Neural progenitor cell (in vitro differentiated cells): Measurements from ENCODE around the gene ANKRD62. TPM values are rescaled to one million over a fixed set of nuclear protein-coding genes. Genes with fewer than 3 reads are reported as not detected.
"Not testable (repeated sequence)": the region's sequence is repeated elsewhere in the genome, so short reads cannot be mapped to it uniquely, and the experiment has no call there.

Experiments used
- DNase-seq: peaks from one replicate; pipeline ENCODE4 v3.0.0-alpha.2; 2016; ENCODE audit warnings: low spot score
- H2AFZ ChIP-seq: fragments of 200-600 bp; sonication (generic); replicated peaks from 2 replicates; pipeline ENCODE4 v1.6.1; 2016; ENCODE audit warnings: antibody characterized with exemption
- H3F3A ChIP-seq: fragments of 200-600 bp; sonication (generic); 2 replicates; pipeline ENCODE4 v1.6.1; 2016; ENCODE audit warnings: antibody characterized with exemption, low read depth
- H3K27ac ChIP-seq: fragments of 200-600 bp; sonication (generic); 2 replicates; pipeline ENCODE4 v1.5.1; 2016; ENCODE audit warnings: mild to moderate bottlenecking
- H3K27me3 ChIP-seq: fragments of 200-600 bp; sonication (generic); 2 replicates; pipeline ENCODE4 v1.6.1; 2016; ENCODE audit warnings: mild to moderate bottlenecking, moderate library complexity
- H3K36me3 ChIP-seq: fragments of 200-600 bp; sonication (generic); 2 replicates; pipeline ENCODE4 v1.5.1; 2016
- H3K4me1 ChIP-seq: fragments of 200-600 bp; sonication (generic); 2 replicates; pipeline ENCODE4 v1.6.1; 2016; ENCODE audit warnings: mixed run types
- H3K4me2 ChIP-seq: fragments of 200-600 bp; sonication (generic); 2 replicates; pipeline ENCODE4 v1.6.1; 2016
- H3K4me3 ChIP-seq: fragments of 200-600 bp; sonication (generic); 2 replicates; pipeline ENCODE4 v1.5.1; 2016
- H3K79me2 ChIP-seq: fragments of 200-600 bp; sonication (generic); 2 replicates; pipeline ENCODE4 v1.6.1; 2016; ENCODE audit warnings: low read depth
- H3K9ac ChIP-seq: fragments of 200-600 bp; sonication (generic); 2 replicates; pipeline ENCODE4 v1.6.1; 2016
- H3K9me3 ChIP-seq: fragments of 200-600 bp; sonication (generic); 2 replicates; pipeline ENCODE4 v1.5.1; 2016; ENCODE audit warnings: low read depth
- H4K20me1 ChIP-seq: fragments of 200-600 bp; sonication (generic); 2 replicates; pipeline ENCODE4 v1.6.1; 2016; ENCODE audit warnings: low read depth
- H3K27ac Mint-ChIP-seq: 3 replicates; pipeline ENCODE4 v1.8.0; 2021; ENCODE audit warnings: mixed read lengths
- H3K27me3 Mint-ChIP-seq: 2 replicates; pipeline ENCODE4 v1.8.0; 2022; ENCODE audit warnings: low read depth, mild to moderate bottlenecking, inconsistent platforms, moderate library complexity, mixed read lengths; ENCODE audit not compliant: insufficient read depth
- H3K36me3 Mint-ChIP-seq: 3 replicates; pipeline ENCODE4 v1.8.0; 2021; ENCODE audit warnings: mixed read lengths
- H3K4me1 Mint-ChIP-seq: 3 replicates; pipeline ENCODE4 v1.8.0; 2021; ENCODE audit warnings: mixed read lengths
- H3K4me3 Mint-ChIP-seq: 3 replicates; pipeline ENCODE4 v1.8.0; 2021; ENCODE audit warnings: mild to moderate bottlenecking, moderate library complexity, mixed read lengths
- H3K9me3 Mint-ChIP-seq: 3 replicates; pipeline ENCODE4 v1.8.0; 2020; ENCODE audit warnings: mixed read lengths
- EZH2 ChIP-seq: fragments of 200-600 bp; sonication (generic); IDR thresholded peaks from 2 replicates; pipeline ENCODE4 v1.6.1; 2017; ENCODE audit warnings: antibody characterized with exemption, mild to moderate bottlenecking, moderate library complexity
- EZH2phosphoT487 ChIP-seq: fragments of 200-600 bp; sonication (generic); IDR thresholded peaks from 2 replicates; pipeline ENCODE4 v1.6.1; 2017; ENCODE audit warnings: antibody characterized with exemption
- total RNA-seq: library from RNA; depleted of rRNA; stranded (reverse); fragments of >200 nt; gene quantifications from 2 replicates; pipeline ENCODE4 v1.2.3, GENCODE V29; 2015; ENCODE audit warnings: low replicate concordance
- TF ChIP-seq, protein P1 (sequence below): fragments of 200-600 bp; sonication (generic); IDR thresholded peaks from 2 replicates; pipeline ENCODE4 v1.5.1; 2017; ENCODE audit warnings: antibody characterized with exemption, mild to moderate bottlenecking

Gene ANKRD62
- total RNA-seq, 1 donor from 2014 or later = not detected

GRCh38 chr18:12113999-12114646 lies 20.5 kb downstream of the ANKRD62 start:
- no peaks in the 10 kb centered on the region for H3K9me3 Mint-ChIP-seq
- no peaks in the 10 kb centered on the region for H3K36me3 ChIP-seq
- TF ChIP-seq, protein P1, sequence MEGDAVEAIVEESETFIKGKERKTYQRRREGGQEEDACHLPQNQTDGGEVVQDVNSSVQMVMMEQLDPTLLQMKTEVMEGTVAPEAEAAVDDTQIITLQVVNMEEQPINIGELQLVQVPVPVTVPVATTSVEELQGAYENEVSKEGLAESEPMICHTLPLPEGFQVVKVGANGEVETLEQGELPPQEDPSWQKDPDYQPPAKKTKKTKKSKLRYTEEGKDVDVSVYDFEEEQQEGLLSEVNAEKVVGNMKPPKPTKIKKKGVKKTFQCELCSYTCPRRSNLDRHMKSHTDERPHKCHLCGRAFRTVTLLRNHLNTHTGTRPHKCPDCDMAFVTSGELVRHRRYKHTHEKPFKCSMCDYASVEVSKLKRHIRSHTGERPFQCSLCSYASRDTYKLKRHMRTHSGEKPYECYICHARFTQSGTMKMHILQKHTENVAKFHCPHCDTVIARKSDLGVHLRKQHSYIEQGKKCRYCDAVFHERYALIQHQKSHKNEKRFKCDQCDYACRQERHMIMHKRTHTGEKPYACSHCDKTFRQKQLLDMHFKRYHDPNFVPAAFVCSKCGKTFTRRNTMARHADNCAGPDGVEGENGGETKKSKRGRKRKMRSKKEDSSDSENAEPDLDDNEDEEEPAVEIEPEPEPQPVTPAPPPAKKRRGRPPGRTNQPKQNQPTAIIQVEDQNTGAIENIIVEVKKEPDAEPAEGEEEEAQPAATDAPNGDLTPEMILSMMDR = no peak
- TF ChIP-seq EZH2phosphoT487 (no peak), EZH2 (no peak)
- no peak overlapping the region for H3K4me3 Mint-ChIP-seq
- no peaks in the 10 kb centered on the region for H3K36me3 Mint-ChIP-seq
- no peaks in the 10 kb centered on the region for H3F3A ChIP-seq
- H3K4me2 ChIP-seq = no peak overlapping the region
- no peak for DNase-seq
- H3K27me3 Mint-ChIP-seq = no peaks in the 10 kb centered on the region
- H3K79me2 ChIP-seq = no peaks in the 10 kb centered on the region
- no peak overlapping the region for H2AFZ ChIP-seq
- H3K27ac ChIP-seq = no peak overlapping the region
- H3K9ac ChIP-seq = no peak overlapping the region
- H3K4me1 Mint-ChIP-seq = no peaks in the 10 kb centered on the region
- no peak overlapping the region for H3K27ac Mint-ChIP-seq
- no peaks in the 10 kb centered on the region for H3K4me1 ChIP-seq
- H3K9me3 ChIP-seq = no peaks in the 10 kb centered on the region
- no peaks in the 10 kb centered on the region for H4K20me1 ChIP-seq
- H3K27me3 ChIP-seq = peaks cover 9% of the 10 kb centered on the region
- H3K4me3 ChIP-seq = no peak overlapping the region

- no peaks in the 10 kb centered on the region for H3K79me2 ChIP-seq
- H3K4me3 ChIP-seq = no peak overlapping the region
- no peak overlapping the region for H3K27ac Mint-ChIP-seq
- no peak overlapping the region for H3K27ac ChIP-seq
- TF ChIP-seq EZH2 (no peak), EZH2phosphoT487 (no peak)
- TF ChIP-seq, protein P1 = no peak
- no peaks in the 10 kb centered on the region for H3K9me3 ChIP-seq
- H3K4me1 Mint-ChIP-seq = no peaks in the 10 kb centered on the region
- H3K4me2 ChIP-seq = no peak overlapping the region
- H4K20me1 ChIP-seq = no peaks in the 10 kb centered on the region
- no peaks in the 10 kb centered on the region for H3K9me3 Mint-ChIP-seq
- H3K4me3 Mint-ChIP-seq = no peak overlapping the region
- peaks cover 9% of the 10 kb centered on the region for H3K27me3 ChIP-seq
- no peak for DNase-seq
- H3K36me3 ChIP-seq = no peaks in the 10 kb centered on the region
- no peaks in the 10 kb centered on the region for H3F3A ChIP-seq
- no peaks in the 10 kb centered on the region for H3K36me3 Mint-ChIP-seq
- no peak overlapping the region for H2AFZ ChIP-seq
- H3K27me3 Mint-ChIP-seq = no peaks in the 10 kb centered on the region
- peaks cover 5% of the 10 kb centered on the region for H3K4me1 ChIP-seq
- H3K9ac ChIP-seq = no peak overlapping the region
Measured at GRCh38 chr18:12119358-12119757, 25.7 kb downstream of the ANKRD62 start.

DNA sequence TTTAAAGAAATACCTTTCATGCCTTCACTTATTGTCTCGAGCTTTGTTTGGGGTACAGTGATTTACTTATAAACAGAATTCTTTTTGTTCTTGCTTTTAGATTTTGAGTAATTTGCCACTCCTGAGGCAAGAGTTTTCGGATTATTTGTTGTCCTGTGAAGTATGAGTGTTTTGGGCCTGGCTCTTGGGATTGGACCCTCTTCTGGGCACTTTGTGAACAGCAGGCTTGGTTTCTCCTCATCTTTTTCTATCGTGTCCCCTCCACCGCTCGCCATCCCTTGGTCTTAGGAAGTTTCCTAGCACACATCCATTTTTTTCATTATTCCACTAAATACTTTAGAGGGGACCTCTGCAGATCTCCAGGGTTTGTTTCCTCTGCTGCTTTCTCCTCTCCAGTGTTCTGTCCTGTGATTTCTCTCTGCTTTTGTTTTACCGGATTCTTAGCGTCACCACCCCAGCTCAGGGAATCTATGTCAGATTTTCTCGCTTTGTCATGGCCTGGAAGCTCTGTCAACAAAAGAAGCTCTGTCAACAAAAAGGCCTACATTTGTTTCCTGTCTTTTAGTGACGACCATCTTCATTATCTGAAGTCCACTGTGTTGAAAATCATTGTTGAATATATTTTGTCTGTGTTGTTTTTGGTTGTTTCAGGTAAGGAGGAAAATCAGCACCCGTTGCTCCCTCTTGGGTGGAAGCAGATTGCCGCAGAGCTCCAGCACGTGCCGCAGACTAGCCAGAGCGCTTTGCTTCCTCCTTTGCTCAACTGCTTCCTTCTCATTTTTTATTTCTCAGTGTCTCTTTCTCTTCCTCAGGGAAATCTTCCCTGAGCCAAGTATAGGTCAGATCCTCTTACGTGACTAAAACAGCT lies 27.8 kb downstream of the ANKRD62 start:
- TF ChIP-seq, protein P1 = peak; percentile 55
- no peak for TF ChIP-seq EZH2phosphoT487
- H3K4me1 Mint-ChIP-seq = no peaks in the 10 kb centered on the region
- H3K27me3 Mint-ChIP-seq = no peaks in the 10 kb centered on the region
- no peak overlapping the region for H3K27ac ChIP-seq
- no peaks in the 10 kb centered on the region for H3F3A ChIP-seq
- H4K20me1 ChIP-seq = no peaks in the 10 kb centered on the region
- H3K4me3 ChIP-seq = peak overlapping the region; percentile 29
- no peaks in the 10 kb centered on the region for H3K9me3 Mint-ChIP-seq
- no peak overlapping the region for H3K27ac Mint-ChIP-seq
- H3K4me2 ChIP-seq = peak overlapping the region; percentile 61
- no peaks in the 10 kb centered on the region for H3K9me3 ChIP-seq
- peak; percentile 64 for DNase-seq
- H3K36me3 ChIP-seq = no peaks in the 10 kb centered on the region
- H2AFZ ChIP-seq = peak overlapping the region; percentile 78
- no peaks in the 10 kb centered on the region for H3K27me3 ChIP-seq
- H3K36me3 Mint-ChIP-seq = no peaks in the 10 kb centered on the region
- no peak overlapping the region for H3K9ac ChIP-seq
- no peaks in the 10 kb centered on the region for H3K79me2 ChIP-seq
- H3K4me3 Mint-ChIP-seq = no peak overlapping the region
- H3K4me1 ChIP-seq = peaks cover 5% of the 10 kb centered on the region

DNA sequence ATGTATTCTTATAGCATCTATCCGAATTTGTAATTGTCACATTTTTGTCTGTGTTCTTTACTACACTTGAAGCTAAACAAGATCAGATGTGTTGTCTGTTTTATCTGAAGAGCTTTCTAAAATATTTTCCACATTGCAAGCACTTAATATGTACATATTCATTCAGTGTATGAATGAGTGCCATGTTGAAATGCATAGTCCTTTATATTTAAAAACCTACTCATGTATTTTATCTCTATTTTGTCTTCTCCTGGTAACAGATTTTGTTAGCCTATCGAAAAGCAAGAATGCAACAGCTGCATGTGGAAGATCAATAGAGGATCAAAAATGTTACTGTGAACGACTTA lies 28.4 kb downstream of the ANKRD62 start:
- not testable (repeated sequence) for H3K27me3 ChIP-seq, H3K9ac ChIP-seq, H3K9me3 Mint-ChIP-seq, H3K27ac Mint-ChIP-seq, H3K36me3 ChIP-seq, H3K4me2 ChIP-seq, H3K27ac ChIP-seq, H3K27me3 Mint-ChIP-seq, H3K79me2 ChIP-seq, H3F3A ChIP-seq, H3K4me3 Mint-ChIP-seq, H3K36me3 Mint-ChIP-seq, H3K4me1 ChIP-seq, DNase-seq, H3K4me3 ChIP-seq, H3K4me1 Mint-ChIP-seq, H3K9me3 ChIP-seq, H4K20me1 ChIP-seq
- H2AFZ ChIP-seq = peak overlapping the region; percentile 78

GRCh38 chr18:12127647-12128046 lies 34.0 kb downstream of the ANKRD62 start:
- not testable (repeated sequence) for H3K79me2 ChIP-seq, H3K27ac ChIP-seq, DNase-seq, H3K9ac ChIP-seq, H3K27me3 ChIP-seq, H3K36me3 ChIP-seq, H3K27ac Mint-ChIP-seq, H3K36me3 Mint-ChIP-seq, H3K4me2 ChIP-seq, H3K4me1 Mint-ChIP-seq, H3K4me1 ChIP-seq, H3F3A ChIP-seq, H3K4me3 ChIP-seq, H3K27me3 Mint-ChIP-seq, H3K4me3 Mint-ChIP-seq, H3K9me3 Mint-ChIP-seq, H3K9me3 ChIP-seq, H4K20me1 ChIP-seq
- peak overlapping the region; percentile 63 for H2AFZ ChIP-seq
